ENCODE measurements around the gene C16orf96. TPM values are rescaled to one million over a fixed set of nuclear protein-coding genes. Genes with fewer than 3 reads are reported as not detected.

C16orf96 gene
- total and polyA plus RNA-seq, 2 donors from 2014 or later = 0.13 to 0.16 TPM

- Histone ChIP-seq H3K4me1 (ENCODE audit: control insufficient read depth in 2 of 3, insufficient read depth in 2 of 3, low read depth in 1 of 3, low read length in 3 of 3) (peaks cover 0 to 24% (median 4%) of the 10 kb centered on the region in 3 donors), H3K36me3 (ENCODE audit: control insufficient read depth in 2 of 3, insufficient read depth in 3 of 3, low read length in 3 of 3) (no peaks in the 10 kb centered on the region), H3K27ac (ENCODE audit: low read depth in 2 of 2, low read length in 2 of 2) (peak overlapping the region in 1 of 2 donors; percentile 43), H3K27me3 (ENCODE audit: control insufficient read depth, insufficient read depth, low read length) (no peaks in the 10 kb centered on the region), H3K4me3 (ENCODE audit: low read length in 3 of 3) (no peak overlapping the region), H3K9ac (ENCODE audit: low read length in 3 of 3) (no peak overlapping the region), H3K9me3 (ENCODE audit: control insufficient read depth in 2 of 3, insufficient read depth in 1 of 3, low read length in 3 of 3) (no peaks in the 10 kb centered on the region)
- FAIRE-seq (no peak), DNase-seq (no peak)
- intact Hi-C loops (cut with DNase I) = no loop called here
- no peak for TF ChIP-seq CTCF (IDR thresholded peaks at IDR 0.05; ENCODE audit: borderline replicate concordance, extremely low read depth, insufficient read depth)
Measured at GRCh38 chr16:4607841-4608703, 51.9 kb downstream of the C16orf96 start.

GRCh38 chr16:4608704-4608980 is 52.5 kb downstream of the C16orf96 start:
- DNase-seq (no peak), FAIRE-seq (no peak)

GRCh38 chr16:4609200-4610010 is 53.3 kb downstream of the C16orf96 start:
- no peak for TF ChIP-seq CTCF (IDR thresholded peaks at IDR 0.05; ENCODE audit: borderline replicate concordance, extremely low read depth, insufficient read depth)
- Histone ChIP-seq H3K36me3 (ENCODE audit: control insufficient read depth in 2 of 3, insufficient read depth in 3 of 3, low read length in 3 of 3) (no peaks in the 10 kb centered on the region), H3K9me3 (ENCODE audit: control insufficient read depth in 2 of 3, insufficient read depth in 1 of 3, low read length in 3 of 3) (no peaks in the 10 kb centered on the region), H3K27me3 (ENCODE audit: control insufficient read depth, insufficient read depth, low read length) (no peaks in the 10 kb centered on the region), H3K4me1 (ENCODE audit: control insufficient read depth in 2 of 3, insufficient read depth in 2 of 3, low read depth in 1 of 3, low read length in 3 of 3) (peaks cover 0 to 28% (median 4%) of the 10 kb centered on the region in 3 donors), H3K9ac (ENCODE audit: low read length in 3 of 3) (no peak overlapping the region), H3K4me3 (ENCODE audit: low read length in 3 of 3) (no peak overlapping the region), H3K27ac (ENCODE audit: low read depth in 2 of 2, low read length in 2 of 2) (no peak overlapping the region)
- no peak for FAIRE-seq
- DNase-seq = no peak
- intact Hi-C loops (cut with DNase I) = no loop called here

More at GRCh38 chr16:4608704-4608980, 52.5 kb downstream of the C16orf96 start:
- Histone ChIP-seq H3K27me3 (ENCODE audit: control insufficient read depth, insufficient read depth, low read length) (no peaks in the 10 kb centered on the region), H3K4me3 (ENCODE audit: low read length in 3 of 3) (no peak overlapping the region), H3K9me3 (ENCODE audit: control insufficient read depth in 2 of 3, insufficient read depth in 1 of 3, low read length in 3 of 3) (no peaks in the 10 kb centered on the region), H3K4me1 (ENCODE audit: control insufficient read depth in 2 of 3, insufficient read depth in 2 of 3, low read depth in 1 of 3, low read length in 3 of 3) (peaks cover 0 to 29% (median 4%) of the 10 kb centered on the region in 3 donors), H3K36me3 (ENCODE audit: control insufficient read depth in 2 of 3, insufficient read depth in 3 of 3, low read length in 3 of 3) (no peaks in the 10 kb centered on the region), H3K9ac (ENCODE audit: low read length in 3 of 3) (no peak overlapping the region), H3K27ac (ENCODE audit: low read depth in 2 of 2, low read length in 2 of 2) (no peak overlapping the region)
- TF ChIP-seq CTCF (IDR thresholded peaks at IDR 0.05; ENCODE audit: borderline replicate concordance, extremely low read depth, insufficient read depth) = no peak
- intact Hi-C loops (cut with DNase I) = no loop called here
